ENCODE measurements around the gene FAM110C. TPM values are rescaled to one million over a fixed set of nuclear protein-coding genes. Genes with fewer than 3 reads are reported as not detected.

The FAM110C gene
- total RNA-seq (1 to 10 TPM in 1 of 5 experiments, under 1 TPM in 3, not detected in 1; 0.11 to 1.5 (median 0.19) TPM), polyA plus RNA-seq (under 1 TPM in 1 of 2 donors, not detected in 1; 0.06 TPM), total RNA-seq (0.94 reads per million)

- Histone ChIP-seq H3K9me3 (ENCODE audit: control insufficient read depth in 2 of 3, low read length in 3 of 3) (no peaks in the 10 kb centered on the region), H3K27me3 (ENCODE audit: control insufficient read depth in 2 of 2, insufficient read depth in 2 of 2, low read length in 2 of 2) (no peaks in the 10 kb centered on the region), H3K27ac (ENCODE audit: low read depth, low read length) (no peak within 1 kb of the TSS), H3K4me1 (ENCODE audit: control insufficient read depth in 2 of 2, insufficient read depth in 2 of 2, low read length in 2 of 2) (peaks cover 0 to 4% of the 10 kb centered on the region in 2 donors), H3K4me3 (ENCODE audit: low read length) (peak within 1 kb of the TSS; percentile 46), H3K36me3 (ENCODE audit: control insufficient read depth in 2 of 3, insufficient read depth in 3 of 3, low read length in 3 of 3) (no peaks in the 10 kb centered on the region)
- peak within 1 kb of the TSS in 4 of 9 donors; percentile 26 to 75 (median 28) for H3K27ac Mint-ChIP-seq
- DNase-seq (peak in 8 of 9 donors; percentile 8 to 59 (median 22)), ATAC-seq (peak; percentile 72)
- H3K4me3 Mint-ChIP-seq, result peak within 1 kb of the TSS; percentile 76 to 92 (median 88)
- H3K9me3 Mint-ChIP-seq, result no peaks in the 10 kb centered on the region
- H3K36me3 Mint-ChIP-seq, result peaks cover 0 to 4% (median 2%) of the 10 kb centered on the region in 5 donors
- H3K27me3 Mint-ChIP-seq, result peaks cover 21 to 68% (median 47%) of the 10 kb centered on the region in 5 donors
- H3K4me1 Mint-ChIP-seq, result peaks cover 3 to 24% (median 17%) of the 10 kb centered on the region in 7 donors
- ChIA-PET POLR2A (no interaction called here), CTCF (no interaction called here)
- intact Hi-C loops (cut with micrococcal nuclease), result no loop called here
These were observed at the start of gene FAM110C for GRCh38 chr2:46471-47345. Gene FAM110C, minus strand, starts transcription at chr2:46505. Its CDS starts 120 bp downstream, at chr2:46385.

- ATAC-seq (no peak), DNase-seq (no peak)
- no peak overlapping the region for H3K27ac ChIP-seq (ENCODE audit: low read depth, low read length)
- peaks cover 0 to 19% (median 5%) of the 10 kb centered on the region in 11 donors for H3K9me3 Mint-ChIP-seq
- peak overlapping the region in 1 of 9 donors; percentile 20 for H3K27ac Mint-ChIP-seq
- H3K36me3 Mint-ChIP-seq, result peaks cover 0 to 6% (median 4%) of the 10 kb centered on the region in 5 donors
- no peaks in the 10 kb centered on the region for H3K27me3 ChIP-seq (ENCODE audit: control insufficient read depth in 2 of 2, insufficient read depth in 2 of 2, low read length in 2 of 2)
- ChIA-PET POLR2A (no interaction called here), CTCF (no interaction called here)
- no peaks in the 10 kb centered on the region for H3K9me3 ChIP-seq (ENCODE audit: control insufficient read depth in 2 of 3, low read length in 3 of 3)
- no peaks in the 10 kb centered on the region for H3K4me1 ChIP-seq (ENCODE audit: control insufficient read depth in 2 of 2, insufficient read depth in 2 of 2, low read length in 2 of 2)
- no peak overlapping the region for H3K4me3 ChIP-seq (ENCODE audit: low read length)
- H3K27me3 Mint-ChIP-seq, result peaks cover 0 to 29% (median 12%) of the 10 kb centered on the region in 5 donors
- no peaks in the 10 kb centered on the region for H3K36me3 ChIP-seq (ENCODE audit: control insufficient read depth in 2 of 3, insufficient read depth in 3 of 3, low read length in 3 of 3)
- intact Hi-C loops (cut with micrococcal nuclease), result no loop called here
- no peaks in the 10 kb centered on the region for H3K4me1 Mint-ChIP-seq
- no peak overlapping the region for H3K4me3 Mint-ChIP-seq
These were observed 46.0 kb upstream of the FAM110C start for GRCh38 chr2:92326-92725.

GRCh38 chr2:90645-91312 lies 44.5 kb upstream of the FAM110C start:
- Histone ChIP-seq H3K27ac (ENCODE audit: low read depth, low read length) (no peak overlapping the region), H3K9me3 (ENCODE audit: control insufficient read depth in 2 of 3, low read length in 3 of 3) (no peaks in the 10 kb centered on the region), H3K4me3 (ENCODE audit: low read length) (no peak overlapping the region), H3K36me3 (ENCODE audit: control insufficient read depth in 2 of 3, insufficient read depth in 3 of 3, low read length in 3 of 3) (no peaks in the 10 kb centered on the region), H3K27me3 (ENCODE audit: control insufficient read depth in 2 of 2, insufficient read depth in 2 of 2, low read length in 2 of 2) (no peaks in the 10 kb centered on the region), H3K4me1 (ENCODE audit: control insufficient read depth in 2 of 2, insufficient read depth in 2 of 2, low read length in 2 of 2) (no peaks in the 10 kb centered on the region)
- H3K4me1 Mint-ChIP-seq, result no peaks in the 10 kb centered on the region
- DNase-seq, result no peak
- H3K4me3 Mint-ChIP-seq, result no peak overlapping the region
- H3K27me3 Mint-ChIP-seq, result peaks cover 0 to 25% (median 12%) of the 10 kb centered on the region in 5 donors
- H3K9me3 Mint-ChIP-seq, result peaks cover 0 to 7% (median under 1%) of the 10 kb centered on the region in 11 donors
- H3K36me3 Mint-ChIP-seq, result peaks cover 0 to 6% (median 0%) of the 10 kb centered on the region in 5 donors
- POLR2A ChIA-PET, result no interaction called here
- ATAC-seq, result no peak
- CTCF ChIA-PET, result no interaction called here
- no peak overlapping the region for H3K27ac Mint-ChIP-seq
- intact Hi-C loops (cut with micrococcal nuclease), result no loop called here

GRCh38 chr2:85761-86160 lies 39.5 kb upstream of the FAM110C start:
- Histone ChIP-seq H3K9me3 (ENCODE audit: control insufficient read depth in 2 of 3, low read length in 3 of 3) (no peaks in the 10 kb centered on the region), H3K4me1 (ENCODE audit: control insufficient read depth in 2 of 2, insufficient read depth in 2 of 2, low read length in 2 of 2) (no peaks in the 10 kb centered on the region), H3K36me3 (ENCODE audit: control insufficient read depth in 2 of 3, insufficient read depth in 3 of 3, low read length in 3 of 3) (no peaks in the 10 kb centered on the region), H3K27me3 (ENCODE audit: control insufficient read depth in 2 of 2, insufficient read depth in 2 of 2, low read length in 2 of 2) (no peaks in the 10 kb centered on the region), H3K27ac (ENCODE audit: low read depth, low read length) (no peak overlapping the region), H3K4me3 (ENCODE audit: low read length) (no peak overlapping the region)
- DNase-seq (no peak), ATAC-seq (no peak)
- CTCF ChIA-PET, result no interaction called here
- Mint-ChIP-seq H3K4me1 (no peaks in the 10 kb centered on the region), H3K27me3 (peaks cover 5 to 22% (median 17%) of the 10 kb centered on the region in 5 donors), H3K36me3 (peaks cover 0 to 6% (median 0%) of the 10 kb centered on the region in 5 donors), H3K4me3 (no peak overlapping the region), H3K27ac (no peak overlapping the region), H3K9me3 (peaks cover 0 to 5% (median 0%) of the 10 kb centered on the region in 11 donors)
- POLR2A ChIA-PET, result no interaction called here
- intact Hi-C loops (cut with micrococcal nuclease), result no loop called here

- Histone ChIP-seq H3K27ac (ENCODE audit: low read depth, low read length) (no peak overlapping the region), H3K4me1 (ENCODE audit: control insufficient read depth in 2 of 2, insufficient read depth in 2 of 2, low read length in 2 of 2) (no peaks in the 10 kb centered on the region), H3K4me3 (ENCODE audit: low read length) (no peak overlapping the region), H3K27me3 (ENCODE audit: control insufficient read depth in 2 of 2, insufficient read depth in 2 of 2, low read length in 2 of 2) (no peaks in the 10 kb centered on the region), H3K9me3 (ENCODE audit: control insufficient read depth in 2 of 3, low read length in 3 of 3) (no peaks in the 10 kb centered on the region), H3K36me3 (ENCODE audit: control insufficient read depth in 2 of 3, insufficient read depth in 3 of 3, low read length in 3 of 3) (no peaks in the 10 kb centered on the region)
- intact Hi-C loops (cut with micrococcal nuclease), result no loop called here
- no peaks in the 10 kb centered on the region for H3K36me3 Mint-ChIP-seq
- DNase-seq (no peak), ATAC-seq (no peak)
- no peaks in the 10 kb centered on the region for H3K9me3 Mint-ChIP-seq
- ChIA-PET POLR2A (interaction anchor here (0.5 kb wide), 1 partner anchor 16 kb away, joined by 3 read pairs; no protein-coding TSS in a partner anchor), CTCF (no interaction called here)
- H3K4me1 Mint-ChIP-seq, result no peaks in the 10 kb centered on the region
- H3K27me3 Mint-ChIP-seq, result peaks cover 0 to 22% (median 18%) of the 10 kb centered on the region in 5 donors
- no peak overlapping the region for H3K27ac Mint-ChIP-seq
- H3K4me3 Mint-ChIP-seq, result no peak overlapping the region
These were observed 37.8 kb upstream of the FAM110C start for GRCh38 chr2:84121-84520.

- no peak for ATAC-seq
- no peaks in the 10 kb centered on the region for H3K4me1 Mint-ChIP-seq
- no peaks in the 10 kb centered on the region for H3K9me3 ChIP-seq (ENCODE audit: control insufficient read depth in 2 of 3, low read length in 3 of 3)
- H3K27me3 Mint-ChIP-seq, result peaks cover 0 to 25% (median 24%) of the 10 kb centered on the region in 5 donors
- POLR2A ChIA-PET, result no interaction called here
- H3K27ac Mint-ChIP-seq, result no peak overlapping the region
- H3K4me1 ChIP-seq (ENCODE audit: control insufficient read depth in 2 of 2, insufficient read depth in 2 of 2, low read length in 2 of 2), result no peaks in the 10 kb centered on the region
- H3K27me3 ChIP-seq (ENCODE audit: control insufficient read depth in 2 of 2, insufficient read depth in 2 of 2, low read length in 2 of 2), result no peaks in the 10 kb centered on the region
- no peak overlapping the region for H3K27ac ChIP-seq (ENCODE audit: low read depth, low read length)
- intact Hi-C loops (cut with micrococcal nuclease), result no loop called here
- H3K36me3 ChIP-seq (ENCODE audit: control insufficient read depth in 2 of 3, insufficient read depth in 3 of 3, low read length in 3 of 3), result no peaks in the 10 kb centered on the region
- no peak for DNase-seq
- H3K4me3 Mint-ChIP-seq, result no peak overlapping the region
- H3K9me3 Mint-ChIP-seq, result peaks cover 0 to 4% (median 1%) of the 10 kb centered on the region in 11 donors
- CTCF ChIA-PET, result no interaction called here
- H3K36me3 Mint-ChIP-seq, result no peaks in the 10 kb centered on the region
- H3K4me3 ChIP-seq (ENCODE audit: low read length), result no peak overlapping the region
These were observed 34.8 kb upstream of the FAM110C start for GRCh38 chr2:80971-81736.

All from naive thymus-derived CD4-positive, alpha-beta T cell (primary cell).